Endodermal cell (in vitro differentiated cells): ENCODE measurements around the gene GPX5. TPM values are rescaled to one million over a fixed set of nuclear protein-coding genes. Genes with fewer than 3 reads are reported as not detected.
A peak's percentile ranks its signal among the peaks of the same experiment; 100 is the strongest.
"Not testable (repeated sequence)": the region's sequence is repeated elsewhere in the genome, so short reads cannot be mapped to it uniquely, and the experiment has no call there.

Experiments used
- DNase-seq: peaks from one replicate; pipeline ENCODE4 v3.0.0-alpha.2; 2017
- H3K27ac ChIP-seq: 2 replicates; pipeline ENCODE4 v1.5.1; 2013; ENCODE audit warnings: mild to moderate bottlenecking, low read depth, low read length, moderate library complexity
- H3K27me3 ChIP-seq: 2 replicates; pipeline ENCODE4 v1.6.1; 2013; ENCODE audit warnings: mild to moderate bottlenecking, low read length, moderate library complexity; ENCODE audit not compliant: insufficient read depth, control insufficient read depth, poor library complexity, severe bottlenecking
- H3K36me3 ChIP-seq: 2 replicates; pipeline ENCODE4 v1.7.0; 2013; ENCODE audit warnings: mild to moderate bottlenecking, low read length, moderate library complexity; ENCODE audit not compliant: control insufficient read depth, insufficient read depth
- H3K4me1 ChIP-seq: one replicate; pipeline ENCODE4 v1.7.0; 2013; ENCODE audit warnings: low read length; ENCODE audit not compliant: control insufficient read depth, insufficient read depth
- H3K4me3 ChIP-seq: 2 replicates; pipeline ENCODE4 v1.5.1; 2013; ENCODE audit warnings: mild to moderate bottlenecking, low read length, moderate library complexity
- H3K9ac ChIP-seq: 2 replicates; pipeline ENCODE4 v1.6.1; 2013; ENCODE audit warnings: mild to moderate bottlenecking, low read length, moderate library complexity; ENCODE audit not compliant: poor library complexity, severe bottlenecking; ENCODE audit errors: extremely low read depth
- H3K9me3 ChIP-seq: 2 replicates; pipeline ENCODE4 v1.6.1; 2013; ENCODE audit warnings: mild to moderate bottlenecking, low read length, moderate library complexity; ENCODE audit not compliant: control insufficient read depth
- H3K27ac Mint-ChIP-seq: 2 replicates; pipeline ENCODE4 v1.8.0; 2020; ENCODE audit warnings: mixed read lengths
- H3K27me3 Mint-ChIP-seq: 2 replicates; pipeline ENCODE4 v1.8.0; 2021; ENCODE audit warnings: mild to moderate bottlenecking, mixed read lengths; ENCODE audit not compliant: insufficient read depth
- H3K36me3 Mint-ChIP-seq: 2 replicates; pipeline ENCODE4 v1.8.0; 2020; ENCODE audit warnings: low read depth, mixed read lengths
- H3K4me1 Mint-ChIP-seq: 2 replicates; pipeline ENCODE4 v1.8.0; 2020; ENCODE audit warnings: mixed read lengths
- H3K4me3 Mint-ChIP-seq: 2 replicates; pipeline ENCODE4 v1.8.0; 2020; ENCODE audit warnings: mild to moderate bottlenecking, moderate library complexity, mixed read lengths
- H3K9me3 Mint-ChIP-seq: 2 replicates; pipeline ENCODE4 v1.8.0; 2020; ENCODE audit warnings: mild to moderate bottlenecking, mixed read lengths
- CTCF ChIP-seq: fragments of 200-600 bp; sonication (generic); conservative IDR thresholded peaks from 2 replicates; pipeline ENCODE4 v1.5.0; 2021; ENCODE audit warnings: antibody characterized with exemption, mild to moderate bottlenecking
- WGBS, 2 experiments: methylation state at CpG; one replicate each; pipeline versions ENCODE4 v1.1.5 to v1.1.7; 2013; ENCODE audit warnings: missing lambda C conversion rate in 2 of 2, mixed read lengths in 1 of 2; ENCODE audit not compliant: insufficient coverage in 1 of 2, insufficient read length in 1 of 2; 5-methylcytosine and 5-hydroxymethylcytosine counted together
- total RNA-seq, 2 donors: library from RNA; stranded (reverse); fragmentation: NEBNext Ultra II Directional in 1 of 2; extraction: Animal tissue kit (Norgen Biotek cat#: 25700) in 1 of 2; gene quantifications; 2 replicates in 1 of 2; 3 replicates in 1 of 2; pipeline ENCODE4 v1.2.1, GENCODE V29; 2021

The GPX5 gene
- total RNA-seq, 2 donors from 2014 or later = not detected

- Mint-ChIP-seq H3K36me3 (no peaks in the 10 kb centered on the region), H3K4me3 (no peak overlapping the region), H3K4me1 (peaks cover 6% of the 10 kb centered on the region), H3K27ac (no peak overlapping the region), H3K9me3 (peaks cover 11% of the 10 kb centered on the region), H3K27me3 (no peaks in the 10 kb centered on the region)
- no peak overlapping the region for H3K27ac ChIP-seq
- no peak overlapping the region for H3K4me3 ChIP-seq
- DNase-seq = no peak
- WGBS, 2 experiments = 100% methylated on average over 1 of the region's 1 CpG; no CpG with 5 or more reads in 1 of the 2 experiments
- H3K9ac ChIP-seq = no peak overlapping the region
- H3K4me1 ChIP-seq = no peaks in the 10 kb centered on the region
- no peaks in the 10 kb centered on the region for H3K9me3 ChIP-seq
- no peaks in the 10 kb centered on the region for H3K27me3 ChIP-seq
- H3K36me3 ChIP-seq = no peaks in the 10 kb centered on the region
- no peak for TF ChIP-seq CTCF
These were observed 19.9 kb upstream of the GPX5 start for GRCh38 chr6:28505733-28506132.

- H3K4me1 Mint-ChIP-seq = peaks cover 6% of the 10 kb centered on the region
- 75 to 84% methylated on average over 3 to 4 of the region's 4 CpGs for WGBS, 2 experiments
- H3K27ac Mint-ChIP-seq = no peak overlapping the region
- H3K36me3 Mint-ChIP-seq = no peaks in the 10 kb centered on the region
- H3K27me3 ChIP-seq = no peaks in the 10 kb centered on the region
- no peak overlapping the region for H3K27ac ChIP-seq
- no peaks in the 10 kb centered on the region for H3K4me1 ChIP-seq
- peak; percentile 44 for DNase-seq
- H3K27me3 Mint-ChIP-seq = no peaks in the 10 kb centered on the region
- H3K36me3 ChIP-seq = no peaks in the 10 kb centered on the region
- peaks cover 9% of the 10 kb centered on the region for H3K9me3 Mint-ChIP-seq
- H3K9me3 ChIP-seq = no peaks in the 10 kb centered on the region
- TF ChIP-seq CTCF = no peak
- H3K4me3 ChIP-seq = no peak overlapping the region
- no peak overlapping the region for H3K4me3 Mint-ChIP-seq
- no peak overlapping the region for H3K9ac ChIP-seq
These were observed 18.7 kb upstream of the GPX5 start for GRCh38 chr6:28506807-28507475.

DNA sequence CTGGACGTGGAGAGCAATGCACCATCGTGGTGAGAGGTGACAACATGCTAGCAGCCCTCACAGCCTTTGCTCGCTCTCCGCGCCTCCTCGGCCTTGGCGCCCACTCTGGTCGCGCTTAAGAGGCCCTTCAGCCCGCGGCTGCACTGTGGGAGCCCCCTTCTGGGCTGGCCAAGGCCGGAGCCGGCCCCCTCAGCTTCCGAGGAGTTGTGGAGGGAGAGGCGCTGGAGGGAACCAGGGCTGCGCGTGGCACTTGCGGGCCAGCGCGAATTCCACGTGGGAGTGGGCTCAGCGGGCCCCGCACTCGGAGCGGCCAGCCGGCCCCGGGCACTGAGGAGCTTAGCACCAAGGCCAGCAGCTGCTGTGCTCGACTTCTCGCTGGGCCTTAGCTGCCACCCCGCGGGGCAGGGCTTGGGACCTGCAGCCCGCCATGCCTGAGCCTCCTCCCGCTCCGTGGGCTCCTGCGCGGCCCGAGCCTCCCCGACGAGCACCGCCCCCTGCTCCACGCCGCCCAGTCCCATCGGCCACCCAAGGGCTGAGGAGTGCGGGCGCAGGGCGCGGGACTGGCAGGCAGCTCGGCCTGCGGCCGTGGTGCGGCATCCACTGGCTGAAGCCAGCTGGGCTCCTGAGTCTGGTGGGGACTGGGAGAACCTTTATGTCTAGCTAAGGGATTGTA lies 13.9 kb upstream of the GPX5 start:
- Histone ChIP-seq H3K4me1 (no peaks in the 10 kb centered on the region), H3K9me3 (no peaks in the 10 kb centered on the region), H3K9ac (no peak overlapping the region), H3K27me3 (no peaks in the 10 kb centered on the region), H3K27ac (no peak overlapping the region), H3K36me3 (no peaks in the 10 kb centered on the region), H3K4me3 (no peak overlapping the region)
- no peak for TF ChIP-seq CTCF
- peak; percentile 31 for DNase-seq
- Mint-ChIP-seq H3K9me3 (peaks cover 6% of the 10 kb centered on the region), H3K27me3 (peaks cover 16% of the 10 kb centered on the region), H3K4me1 (no peaks in the 10 kb centered on the region), H3K27ac (no peak overlapping the region), H3K36me3 (no peaks in the 10 kb centered on the region), H3K4me3 (no peak overlapping the region)
- WGBS, 2 experiments = 95 to 97% methylated on average over 28 to 51 of the region's 51 CpGs

GRCh38 chr6:28512387-28512786 lies 13.3 kb upstream of the GPX5 start:
- not testable (repeated sequence) for H3K27me3 ChIP-seq, H3K4me3 ChIP-seq

More at GRCh38 chr6:28512387-28512786, 13.3 kb upstream of the GPX5 start:
- 90 to 96% methylated on average over 7 to 8 of the region's 8 CpGs for WGBS, 2 experiments
- not testable (repeated sequence) for H3K36me3 ChIP-seq, H3K36me3 Mint-ChIP-seq, H3K4me1 ChIP-seq, H3K4me1 Mint-ChIP-seq, H3K9me3 ChIP-seq, H3K27ac Mint-ChIP-seq, H3K27ac ChIP-seq, H3K9ac ChIP-seq, H3K4me3 Mint-ChIP-seq, H3K9me3 Mint-ChIP-seq
- H3K27me3 Mint-ChIP-seq = peaks cover 19% of the 10 kb centered on the region
- DNase-seq = peak; percentile 34
